Astrocyte of the cerebellum (primary cell): ENCODE measurements around the gene DPCD.

ENCODE experiments used
- DNase-seq: peaks from one replicate; pipeline ENCODE4 v3.0.0-alpha.2; 2011; ENCODE audit warnings: low read depth
- H3K4me3 ChIP-seq: 2 replicates; pipeline ENCODE4 v1.5.1; 2011; ENCODE audit warnings: mild to moderate bottlenecking, low read depth, low read length, moderate library complexity
- in situ Hi-C: cut with HindIII; loops from 2 replicates; pipeline ENCODE4 v1.10.0; 2017; ENCODE audit warnings: low sequenced_read_pairs
- TF ChIP-seq, protein P1 (sequence below): IDR thresholded peaks from 2 replicates; pipeline ENCODE4 v1.5.1; 2012; ENCODE audit warnings: low read length, low read depth, moderate library complexity, mild to moderate bottlenecking; ENCODE audit errors: missing control alignments

DPCD gene

DNA sequence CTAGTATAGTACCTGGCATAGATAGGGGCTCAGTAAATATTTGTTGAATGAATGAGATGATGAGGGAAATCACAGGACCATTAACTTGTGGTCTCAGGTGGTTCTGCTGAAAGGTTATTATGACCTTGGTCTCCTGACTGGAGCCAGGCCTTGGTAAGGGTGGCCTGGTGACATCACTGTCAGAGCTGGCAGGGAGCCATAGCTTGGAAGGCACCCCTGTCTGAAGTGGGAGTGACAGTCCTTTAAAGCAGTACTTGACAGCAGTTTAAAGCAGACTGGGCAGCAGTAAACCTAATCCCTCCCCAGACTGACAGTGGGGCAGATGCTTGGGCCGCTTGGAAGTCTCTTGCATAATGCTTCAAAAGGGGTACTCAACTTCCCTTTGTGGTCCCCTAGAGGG, 13.4 kb downstream of the DPCD start:
- no peak overlapping the region for H3K4me3 ChIP-seq
- TF ChIP-seq, protein P1, sequence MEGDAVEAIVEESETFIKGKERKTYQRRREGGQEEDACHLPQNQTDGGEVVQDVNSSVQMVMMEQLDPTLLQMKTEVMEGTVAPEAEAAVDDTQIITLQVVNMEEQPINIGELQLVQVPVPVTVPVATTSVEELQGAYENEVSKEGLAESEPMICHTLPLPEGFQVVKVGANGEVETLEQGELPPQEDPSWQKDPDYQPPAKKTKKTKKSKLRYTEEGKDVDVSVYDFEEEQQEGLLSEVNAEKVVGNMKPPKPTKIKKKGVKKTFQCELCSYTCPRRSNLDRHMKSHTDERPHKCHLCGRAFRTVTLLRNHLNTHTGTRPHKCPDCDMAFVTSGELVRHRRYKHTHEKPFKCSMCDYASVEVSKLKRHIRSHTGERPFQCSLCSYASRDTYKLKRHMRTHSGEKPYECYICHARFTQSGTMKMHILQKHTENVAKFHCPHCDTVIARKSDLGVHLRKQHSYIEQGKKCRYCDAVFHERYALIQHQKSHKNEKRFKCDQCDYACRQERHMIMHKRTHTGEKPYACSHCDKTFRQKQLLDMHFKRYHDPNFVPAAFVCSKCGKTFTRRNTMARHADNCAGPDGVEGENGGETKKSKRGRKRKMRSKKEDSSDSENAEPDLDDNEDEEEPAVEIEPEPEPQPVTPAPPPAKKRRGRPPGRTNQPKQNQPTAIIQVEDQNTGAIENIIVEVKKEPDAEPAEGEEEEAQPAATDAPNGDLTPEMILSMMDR = no peak
- DNase-seq = no peak
- in situ Hi-C loops = no loop called here

DNA sequence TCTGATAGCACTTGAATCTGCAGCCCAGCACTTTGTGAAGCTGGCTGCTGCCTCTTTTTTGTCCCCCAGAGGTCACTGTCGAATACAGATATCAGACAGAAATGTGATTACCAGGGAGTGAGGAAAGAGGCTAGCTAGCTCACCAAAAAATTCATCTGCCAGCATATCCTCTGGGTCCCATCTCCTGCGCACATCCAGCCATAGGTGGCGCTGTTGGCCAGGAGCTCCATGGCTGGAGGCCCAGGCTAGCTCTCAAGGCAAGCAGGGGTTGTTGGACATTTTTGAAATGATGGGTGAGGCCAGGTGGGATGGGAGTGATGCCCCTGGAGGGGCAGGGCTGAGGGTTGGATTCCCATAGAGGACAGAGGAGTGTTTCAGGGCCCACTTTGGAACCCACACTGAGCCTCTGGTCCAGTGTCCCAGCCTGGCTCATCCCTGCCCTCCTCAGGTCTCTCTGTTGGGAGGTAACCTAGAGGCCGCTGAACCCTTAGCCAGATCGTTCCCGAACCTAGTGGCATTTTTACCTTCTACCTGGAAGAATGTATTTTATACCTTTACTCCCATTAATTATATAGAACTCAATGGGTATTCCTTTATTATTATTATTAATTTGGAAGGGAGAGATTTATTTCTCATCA, 14.8 kb downstream of the DPCD start:
- in situ Hi-C loops = no loop called here
- no peak overlapping the region for H3K4me3 ChIP-seq
- TF ChIP-seq, protein P1 = peak; percentile 93
- peak; percentile 43 for DNase-seq

DNA sequence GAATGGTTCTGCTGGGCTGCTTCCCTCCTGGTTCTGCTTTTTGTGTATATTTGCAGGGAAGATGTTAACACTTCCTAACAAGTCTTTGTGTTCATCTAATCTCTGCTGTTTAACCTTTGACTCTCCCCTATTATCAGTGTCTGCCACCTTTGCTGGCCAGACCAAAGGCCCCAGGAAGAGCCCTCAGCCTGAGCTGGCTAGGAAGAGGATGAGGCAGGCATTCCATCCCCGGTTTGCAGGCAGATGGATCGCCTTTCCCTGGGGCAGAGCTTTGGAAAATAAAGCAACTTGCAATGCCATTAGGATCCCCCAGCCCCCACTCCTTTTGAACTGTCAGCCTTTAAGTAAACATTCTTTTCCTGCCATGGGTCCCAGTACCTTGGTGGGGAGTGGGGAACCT, 19.0 kb downstream of the DPCD start:
- in situ Hi-C loops = no loop called here
- TF ChIP-seq, protein P1 = no peak

DNA sequence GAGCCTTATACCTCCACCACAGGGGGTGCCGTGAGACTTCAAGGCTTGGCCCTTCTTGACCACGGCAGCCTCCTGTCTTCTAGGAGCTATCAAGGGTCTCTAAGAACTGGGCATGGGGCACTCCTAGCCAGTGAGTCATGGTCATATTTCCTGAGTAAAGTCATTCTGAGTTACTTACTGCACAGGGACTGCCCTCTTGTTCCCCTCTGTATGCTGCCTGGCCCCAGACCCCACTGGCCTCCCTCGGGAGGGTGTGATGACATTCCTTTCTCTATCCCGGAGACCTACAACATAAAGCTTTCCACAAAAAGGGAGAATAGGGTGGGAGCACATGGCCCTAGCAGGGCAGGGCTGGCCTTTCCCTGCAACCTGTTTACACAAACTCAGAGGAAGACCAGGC, 21.4 kb downstream of the DPCD start:
- in situ Hi-C loops = no loop called here
- no peak for DNase-seq
- TF ChIP-seq, protein P1 = no peak
- no peak overlapping the region for H3K4me3 ChIP-seq

More for the DNA sequence above, 19.0 kb downstream of the DPCD start:
- H3K4me3 ChIP-seq = no peak overlapping the region
- DNase-seq = no peak

DNA sequence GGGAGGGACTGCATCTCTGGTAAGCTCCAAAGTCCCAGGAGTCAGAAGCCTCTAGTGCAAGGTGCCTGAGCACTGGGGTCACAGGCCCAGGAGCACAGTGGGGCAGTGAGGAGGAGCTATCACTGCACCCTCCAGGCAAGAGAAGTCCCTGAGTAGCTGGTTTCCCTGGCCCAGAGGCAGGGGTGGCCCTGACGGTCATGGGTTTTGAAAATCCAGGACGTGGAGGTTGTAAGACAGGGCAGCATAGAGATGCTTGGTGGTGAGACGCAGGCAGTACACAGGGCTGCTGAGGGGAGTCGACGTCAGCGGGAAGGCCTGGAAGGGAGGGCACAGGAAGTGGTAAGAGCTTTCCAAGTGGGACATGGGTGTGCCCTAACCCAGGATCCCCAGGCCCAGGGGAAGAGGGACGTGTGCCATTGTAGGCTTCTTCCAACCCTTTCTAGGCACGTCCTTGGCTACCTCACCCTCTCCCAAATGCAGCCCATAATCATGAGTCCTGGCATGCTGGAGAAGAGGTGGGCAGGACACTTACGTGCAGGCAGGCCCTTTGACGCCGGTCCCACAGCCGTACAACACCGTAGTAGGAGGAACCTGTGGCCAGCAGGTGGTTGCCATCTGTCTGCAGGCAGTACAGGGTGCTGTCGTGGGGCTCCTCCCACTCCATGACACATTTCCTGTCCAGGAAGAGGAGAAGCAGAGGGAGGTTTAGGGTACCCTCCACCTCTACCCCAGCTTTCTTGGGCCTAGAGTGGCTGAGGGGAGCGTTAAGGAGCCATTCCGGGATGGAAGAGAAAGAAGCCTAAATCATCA, 23.2 kb downstream of the DPCD start:
- no peak for DNase-seq
- TF ChIP-seq, protein P1 = no peak
- no peak overlapping the region for H3K4me3 ChIP-seq
- in situ Hi-C loops = no loop called here

DNA sequence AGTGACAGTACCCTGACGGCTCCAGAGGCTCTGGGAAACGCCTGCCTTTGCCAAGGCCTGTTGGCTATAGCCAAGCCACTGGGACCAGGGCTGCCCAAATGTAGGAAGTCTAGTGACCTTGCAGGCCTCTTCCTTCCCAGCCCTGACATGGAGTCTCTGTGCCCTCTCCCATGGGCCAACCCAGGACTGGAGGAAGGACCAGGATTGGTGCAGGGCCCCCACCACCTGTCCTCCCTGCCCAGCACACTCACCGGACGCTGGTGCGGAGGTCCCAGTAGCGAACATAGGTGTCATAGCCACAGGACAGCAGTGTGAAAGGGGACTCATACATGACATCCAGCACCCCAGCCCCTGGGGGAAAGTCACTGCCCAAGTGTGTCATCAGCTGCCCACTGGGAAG, 24.0 kb downstream of the DPCD start:
- TF ChIP-seq, protein P1 = no peak
- DNase-seq = no peak
- no peak overlapping the region for H3K4me3 ChIP-seq
- in situ Hi-C loops = no loop called here
